CD4-positive, alpha-beta T cell (primary cell): Measurements from ENCODE around the gene ADH5. TPM values are rescaled to one million over a fixed set of nuclear protein-coding genes. Genes with fewer than 3 reads are reported as not detected.

Experiments used
- ATAC-seq: fragments of 200-7000 bp; cut with Tn5 transposase; one replicate; pipeline ENCODE4 v1.10.0; 2022; ENCODE audit warnings: mild to moderate bottlenecking; ENCODE audit not compliant: poor library complexity
- CTCF ChIA-PET: fragments of 350-600 bp; sonication (Branson Sonifier 250); formaldehyde crosslinking; loops from one replicate; lab custom pipeline; 2021; ENCODE audit warnings: antibody characterized with exemption, inconsistent platforms; lab: Charles Lee
- POLR2A ChIA-PET: fragments of 350-600 bp; sonication (Branson Sonifier 250); formaldehyde crosslinking; loops from one replicate; lab custom pipeline; 2021; ENCODE audit warnings: antibody characterized with exemption, inconsistent platforms; lab: Charles Lee
- DNase-seq, 14 experiments: peaks; one replicate each; pipeline ENCODE4 v3.0.0-alpha.2; 2013 to 2020; ENCODE audit warnings: mixed read lengths in 2 of 14
- H3K27ac ChIP-seq, 2 donors: one replicate each; pipeline versions ENCODE4 v1.5.1 to v1.7.0; 2013; ENCODE audit warnings: low read length in 2 of 2, low read depth in 1 of 2, mild to moderate bottlenecking in 1 of 2
- H3K27me3 ChIP-seq, 2 experiments: 1 replicate in 1 of 2; 2 replicates in 1 of 2; pipeline versions ENCODE4 v1.6.1 to v1.7.0; 2013; ENCODE audit warnings: low read length in 2 of 2, control low read depth in 1 of 2, mild to moderate bottlenecking in 1 of 2, moderate library complexity in 1 of 2; ENCODE audit not compliant: insufficient read depth in 2 of 2, control insufficient read depth in 1 of 2
- H3K36me3 ChIP-seq: one replicate; pipeline ENCODE4 v1.6.1; 2013; ENCODE audit warnings: low read length, control low read depth; ENCODE audit not compliant: insufficient read depth
- H3K4me1 ChIP-seq: one replicate; pipeline ENCODE4 v1.6.1; 2013; ENCODE audit warnings: low read length, control low read depth; ENCODE audit not compliant: insufficient read depth
- H3K4me3 ChIP-seq: one replicate; pipeline ENCODE4 v1.5.1; 2013; ENCODE audit warnings: mild to moderate bottlenecking, low read length, moderate library complexity
- H3K9me3 ChIP-seq, 2 experiments: 1 replicate in 1 of 2; 2 replicates in 1 of 2; pipeline versions ENCODE4 v1.6.1 to v1.7.0; 2013; ENCODE audit warnings: low read length in 2 of 2, mild to moderate bottlenecking in 2 of 2, control low read depth in 1 of 2, moderate library complexity in 1 of 2; ENCODE audit not compliant: control insufficient read depth in 1 of 2, insufficient read depth in 1 of 2
- H3K27ac Mint-ChIP-seq: one replicate; pipeline ENCODE4 v1.8.0; 2020; ENCODE audit warnings: mixed read lengths
- H3K27me3 Mint-ChIP-seq: one replicate; pipeline ENCODE4 v1.8.0; 2021; ENCODE audit warnings: mixed read lengths
- H3K36me3 Mint-ChIP-seq: one replicate; pipeline ENCODE4 v1.8.0; 2021; ENCODE audit warnings: low read depth, mixed read lengths
- H3K4me1 Mint-ChIP-seq: one replicate; pipeline ENCODE4 v1.8.0; 2021; ENCODE audit warnings: low read depth, mixed read lengths
- H3K4me3 Mint-ChIP-seq: one replicate; pipeline ENCODE4 v1.8.0; 2020; ENCODE audit warnings: mild to moderate bottlenecking, mixed read lengths
- H3K9me3 Mint-ChIP-seq: one replicate; pipeline ENCODE4 v1.8.0; 2020; ENCODE audit warnings: mixed read lengths
- CTCF ChIP-seq: fragments of 200-600 bp; IDR thresholded peaks from one replicate; pipeline ENCODE4 v1.8.0; 2022; ENCODE audit warnings: antibody characterized with exemption, mild to moderate bottlenecking
- intact Hi-C, 2 experiments: fragments of 100-400 bp; cut with DNase I in 1 of 2; cut with micrococcal nuclease in 1 of 2; formaldehyde crosslinking; loops; one replicate each; pipeline versions ENCODE4 v1.15.1 to v1.9.0; 2023 to 2025; cut with DNase I, micrococcal nuclease
- total RNA-seq, 174 experiments: library from RNA in 2 of 174; stranded (reverse) in 2 of 174; gene quantifications; one replicate each; pipeline ENCODE4 v1.2.3 and lab custom pipeline; 2021 to 2026

ADH5 gene
- total RNA-seq, 2 experiments from 2014 or later = 49.1 to 52.0 TPM

- no peaks in the 10 kb centered on the region for H3K9me3 Mint-ChIP-seq
- no peaks in the 10 kb centered on the region for H3K27me3 ChIP-seq
- no peak overlapping the region for H3K27ac ChIP-seq
- CTCF ChIA-PET = interaction anchor here (9.9 kb wide), 1 partner anchor 66 kb away, joined by 140 read pairs; the partner anchor contains the start of gene METAP1
- H3K36me3 Mint-ChIP-seq = peaks cover 75% of the 10 kb centered on the region
- peak overlapping the region; percentile 32 for H3K27ac Mint-ChIP-seq
- no peak for ATAC-seq
- DNase-seq = no peak
- H3K4me3 Mint-ChIP-seq = no peak overlapping the region
- peaks cover 39% of the 10 kb centered on the region for H3K36me3 ChIP-seq
- H3K9me3 ChIP-seq = no peaks in the 10 kb centered on the region
- H3K4me3 ChIP-seq = no peak overlapping the region
- TF ChIP-seq CTCF = no peak
- H3K27me3 Mint-ChIP-seq = no peaks in the 10 kb centered on the region
- H3K4me1 ChIP-seq = peaks cover under 1% of the 10 kb centered on the region
- POLR2A ChIA-PET = no interaction called here
- peaks cover 2% of the 10 kb centered on the region for H3K4me1 Mint-ChIP-seq
- intact Hi-C loops = no loop called here
Measured at GRCh38 chr4:99061048-99061700, 27.4 kb downstream of the ADH5 start.

GRCh38 chr4:99059550-99059949, 29.0 kb downstream of the ADH5 start:
- no peaks in the 10 kb centered on the region for H3K27me3 Mint-ChIP-seq
- POLR2A ChIA-PET = no interaction called here
- peaks cover 7% of the 10 kb centered on the region for H3K4me1 Mint-ChIP-seq

GRCh38 chr4:99058228-99058627, 30.4 kb downstream of the ADH5 start:
- intact Hi-C loops = loop anchor here in 1 of 2 experiments (5.0 kb wide), 1 partner anchor 121 kb away; no protein-coding TSS in a partner anchor
- no peaks in the 10 kb centered on the region for H3K9me3 ChIP-seq
- Mint-ChIP-seq H3K4me3 (no peak overlapping the region), H3K36me3 (peaks cover 63% of the 10 kb centered on the region), H3K4me1 (peaks cover 7% of the 10 kb centered on the region), H3K27ac (no peak overlapping the region), H3K9me3 (no peaks in the 10 kb centered on the region), H3K27me3 (no peaks in the 10 kb centered on the region)
- DNase-seq = no peak
- TF ChIP-seq CTCF = no peak
- no peaks in the 10 kb centered on the region for H3K27me3 ChIP-seq
- H3K4me1 ChIP-seq = peaks cover 5% of the 10 kb centered on the region
- no peak for ATAC-seq
- ChIA-PET CTCF (interaction anchor here (0.6 to 9.9 kb wide), 2 partner anchors 63 to 327 kb away, joined by 4 to 140 read pairs; partner anchors contain the start of gene METAP1), POLR2A (interaction anchor here (5.2 kb wide), 1 partner anchor 63 kb away, joined by 82 read pairs; the partner anchor contains the start of gene METAP1)
- H3K36me3 ChIP-seq = peaks cover 39% of the 10 kb centered on the region
- no peak overlapping the region for H3K4me3 ChIP-seq
- no peak overlapping the region for H3K27ac ChIP-seq

More at GRCh38 chr4:99059550-99059949, 29.0 kb downstream of the ADH5 start:
- Mint-ChIP-seq H3K4me3 (no peak overlapping the region), H3K9me3 (no peaks in the 10 kb centered on the region), H3K36me3 (peaks cover 66% of the 10 kb centered on the region), H3K27ac (no peak overlapping the region)
- ATAC-seq = no peak
- no peak for TF ChIP-seq CTCF
- no peak for DNase-seq
- peaks cover 39% of the 10 kb centered on the region for H3K36me3 ChIP-seq
- intact Hi-C loops = loop anchor here in 1 of 2 experiments (5.0 kb wide), 1 partner anchor 122 kb away; no protein-coding TSS in a partner anchor
- H3K27ac ChIP-seq = no peak overlapping the region
- CTCF ChIA-PET = interaction anchor here (0.7 to 9.9 kb wide), 2 partner anchors 18 to 65 kb away, joined by 3 to 140 read pairs; partner anchors contain the start of gene METAP1
- no peaks in the 10 kb centered on the region for H3K27me3 ChIP-seq
- no peaks in the 10 kb centered on the region for H3K9me3 ChIP-seq
- H3K4me1 ChIP-seq = peaks cover 5% of the 10 kb centered on the region
- no peak overlapping the region for H3K4me3 ChIP-seq
